CD4-positive, alpha-beta T cell treated with Interleukin-10 for 1 hour (primary cell): ENCODE data around the gene CHD1L.
"Not testable (repeated sequence)": the region's sequence is repeated elsewhere in the genome, so short reads cannot be mapped to it uniquely, and the experiment has no call there.

ENCODE experiments used
- DNase-seq: peaks from one replicate; pipeline ENCODE4 v3.0.0-alpha.2; 2020

Gene CHD1L

GRCh38 chr1:147272042-147272441 is 29.6 kb downstream of the CHD1L start:
- DNase-seq, result no peak

- peak; percentile 60 for DNase-seq
These were observed 31.2 kb downstream of the CHD1L start for GRCh38 chr1:147273409-147274336.

GRCh38 chr1:147281950-147282349 is 39.5 kb downstream of the CHD1L start:
- no peak for DNase-seq

GRCh38 chr1:147283011-147283410 is 40.5 kb downstream of the CHD1L start:
- DNase-seq, result no peak

- DNase-seq, result no peak
These were observed 44.8 kb downstream of the CHD1L start for GRCh38 chr1:147287133-147287865.

GRCh38 chr1:147292012-147292411 is 49.5 kb downstream of the CHD1L start:
- no peak for DNase-seq

- no peak for DNase-seq
These were observed 50.3 kb downstream of the CHD1L start for GRCh38 chr1:147292631-147293251.

GRCh38 chr1:147297438-147297837 is 55.0 kb downstream of the CHD1L start:
- no peak for DNase-seq

- DNase-seq, result not testable (repeated sequence)
These were observed 63.3 kb downstream of the CHD1L start for GRCh38 chr1:147305803-147306202.

- no peak for DNase-seq
These were observed 74.5 kb downstream of the CHD1L start for GRCh38 chr1:147316968-147317367.

- DNase-seq, result not testable (repeated sequence)
These were observed 84.6 kb downstream of the CHD1L start for GRCh38 chr1:147326933-147327687.

- DNase-seq, result no peak
These were observed 91.8 kb downstream of the CHD1L start for GRCh38 chr1:147334292-147334691.

GRCh38 chr1:147336291-147336690 is 93.8 kb downstream of the CHD1L start:
- DNase-seq, result no peak

GRCh38 chr1:147337040-147337630 is 94.7 kb downstream of the CHD1L start:
- no peak for DNase-seq

- DNase-seq, result no peak
These were observed 96.1 kb downstream of the CHD1L start for GRCh38 chr1:147338571-147338970.

GRCh38 chr1:147341246-147341645 is 98.8 kb downstream of the CHD1L start:
- no peak for DNase-seq
